ENCODE measurements around the gene ST3GAL5. TPM values are rescaled to one million over a fixed set of nuclear protein-coding genes. Genes with fewer than 3 reads are reported as not detected.

The ST3GAL5 gene
- total RNA-seq, 1 donor from 2014 or later = 20.0 TPM

DNA sequence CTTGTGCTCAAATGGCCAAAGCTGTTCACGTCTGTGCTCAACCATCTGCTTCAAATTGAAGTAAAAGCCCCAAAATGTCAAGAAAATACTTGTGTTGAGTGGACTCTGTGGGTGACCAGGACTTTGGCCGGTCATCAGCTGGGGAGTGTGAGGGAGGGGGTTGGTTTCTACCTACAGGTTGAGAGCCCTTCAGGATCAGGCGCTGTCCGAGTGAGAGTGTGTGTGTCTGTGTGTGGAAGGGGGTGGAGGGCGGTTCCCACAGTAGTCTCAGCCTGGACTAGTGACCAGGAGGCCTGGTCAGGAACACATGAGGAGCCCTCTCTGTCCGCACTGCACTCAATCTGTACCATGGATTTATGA is 100.8 kb downstream of the ST3GAL5 start:
- no peak for FAIRE-seq
- no peak overlapping the region for H3K27ac Mint-ChIP-seq (ENCODE audit: unreplicated experiment)

DNA sequence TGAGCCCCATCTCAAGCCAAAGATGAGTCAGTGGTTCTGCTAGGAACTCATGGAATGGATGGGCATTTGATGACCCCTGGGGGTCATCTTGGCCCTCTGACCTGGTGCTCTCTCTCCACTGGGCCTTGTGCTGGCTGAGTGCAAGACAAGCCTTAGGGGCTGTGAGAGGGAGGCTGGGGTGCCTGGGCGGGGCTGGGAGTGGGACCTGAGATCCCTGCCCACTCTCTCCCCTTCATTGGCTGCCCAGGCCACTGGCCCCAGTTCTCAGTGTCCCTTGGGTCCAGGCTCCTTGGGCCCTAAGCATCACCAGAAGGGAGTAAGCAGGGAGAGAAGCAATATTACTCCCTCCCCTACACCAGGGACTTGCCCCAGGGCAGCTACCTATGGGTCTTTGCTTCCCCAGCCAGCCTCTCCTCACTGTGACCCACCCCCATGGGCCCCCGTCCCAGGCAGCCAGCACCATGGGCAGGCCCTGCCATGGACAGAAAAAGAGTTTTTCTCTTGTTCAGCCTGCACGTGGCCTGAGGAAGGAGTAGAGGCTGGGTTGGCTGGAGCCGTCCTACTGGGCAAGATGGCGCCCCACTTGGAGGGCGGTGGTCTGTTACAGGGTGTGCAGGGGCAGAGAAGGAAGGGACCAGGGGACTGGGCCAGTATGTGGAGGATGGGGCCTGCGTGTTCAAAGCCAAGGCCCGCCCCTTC is 101.4 kb downstream of the ST3GAL5 start:
- Histone ChIP-seq H2AFZ (ENCODE audit: low read depth, low read length) (no peak overlapping the region), H3K4me3 (ENCODE audit: insufficient read depth, low read depth, low read length) (no peak overlapping the region), H3K36me3 (ENCODE audit: insufficient read depth, low read length) (no peaks in the 10 kb centered on the region), H3K79me2 (ENCODE audit: insufficient read depth, low read length) (no peaks in the 10 kb centered on the region), H3K9me3 (ENCODE audit: insufficient read depth, low read depth, low read length) (no peaks in the 10 kb centered on the region), H3K4me1 (ENCODE audit: insufficient read depth, low read length) (peaks cover 28% of the 10 kb centered on the region), H4K20me1 (ENCODE audit: insufficient read depth, low read length) (peaks cover 14% of the 10 kb centered on the region), H3K4me2 (ENCODE audit: low read length) (no peak overlapping the region), H3K27me3 (ENCODE audit: insufficient read depth, low read length) (peaks cover 7% of the 10 kb centered on the region), H3K9ac (ENCODE audit: low read length) (no peak overlapping the region), H3K27ac (ENCODE audit: low read depth, low read length) (no peak overlapping the region)
- no peak overlapping the region for H3K4me3 Mint-ChIP-seq (ENCODE audit: unreplicated experiment)
- H3K36me3 Mint-ChIP-seq (ENCODE audit: low read depth, unreplicated experiment) = peaks cover 4% of the 10 kb centered on the region
- TF ChIP-seq CTCF (IDR thresholded peaks at IDR 0.05; ENCODE audit: insufficient read depth, low read depth, low read length) = no peak
- no peak for TF ChIP-seq EZH2 (IDR thresholded peaks at IDR 0.05; ENCODE audit: insufficient read depth, low read length)
- no peaks in the 10 kb centered on the region for H3K9me3 Mint-ChIP-seq (ENCODE audit: unreplicated experiment)
- peaks cover 51% of the 10 kb centered on the region for H3K27me3 Mint-ChIP-seq (ENCODE audit: low read depth, unreplicated experiment)
- H3K4me1 Mint-ChIP-seq (ENCODE audit: low read depth, unreplicated experiment) = peaks cover 20% of the 10 kb centered on the region
- DNase-seq (ENCODE audit: low read depth) (no peak), FAIRE-seq (no peak)
- no peak overlapping the region for H3K27ac Mint-ChIP-seq (ENCODE audit: unreplicated experiment)

More for the DNA sequence above, 100.8 kb downstream of the ST3GAL5 start:
- Histone ChIP-seq H3K9ac (ENCODE audit: low read length) (no peak overlapping the region), H3K4me2 (ENCODE audit: low read length) (no peak overlapping the region), H2AFZ (ENCODE audit: low read depth, low read length) (no peak overlapping the region), H3K4me1 (ENCODE audit: insufficient read depth, low read length) (peaks cover 33% of the 10 kb centered on the region), H3K27ac (ENCODE audit: low read depth, low read length) (no peak overlapping the region), H4K20me1 (ENCODE audit: insufficient read depth, low read length) (peaks cover 14% of the 10 kb centered on the region), H3K79me2 (ENCODE audit: insufficient read depth, low read length) (no peaks in the 10 kb centered on the region), H3K27me3 (ENCODE audit: insufficient read depth, low read length) (peaks cover 7% of the 10 kb centered on the region), H3K4me3 (ENCODE audit: insufficient read depth, low read depth, low read length) (no peak overlapping the region), H3K36me3 (ENCODE audit: insufficient read depth, low read length) (no peaks in the 10 kb centered on the region), H3K9me3 (ENCODE audit: insufficient read depth, low read depth, low read length) (no peaks in the 10 kb centered on the region)
- Mint-ChIP-seq H3K27me3 (ENCODE audit: low read depth, unreplicated experiment) (peaks cover 49% of the 10 kb centered on the region), H3K4me1 (ENCODE audit: low read depth, unreplicated experiment) (peaks cover 25% of the 10 kb centered on the region), H3K4me3 (ENCODE audit: unreplicated experiment) (no peak overlapping the region), H3K9me3 (ENCODE audit: unreplicated experiment) (no peaks in the 10 kb centered on the region), H3K36me3 (ENCODE audit: low read depth, unreplicated experiment) (peaks cover 4% of the 10 kb centered on the region)
- TF ChIP-seq CTCF (IDR thresholded peaks at IDR 0.05; ENCODE audit: insufficient read depth, low read depth, low read length) (no peak), EZH2 (IDR thresholded peaks at IDR 0.05; ENCODE audit: insufficient read depth, low read length) (no peak)
- no peak for DNase-seq (ENCODE audit: low read depth)

Other genes with a start within 250 kb of the ST3GAL5 start
- not detected in 2 replicates for gene SFTPB, start 220.8 kb downstream of the ST3GAL5 start, total RNA-seq
- not detected in 2 replicates for gene GNLY, start 194.6 kb downstream of the ST3GAL5 start, total RNA-seq
- 1.2 and 1.9 TPM in 2 replicates for gene ATOH8, start 135.0 kb downstream of the ST3GAL5 start, total RNA-seq
- 42.9 and 45.2 TPM in 2 replicates for gene POLR1A, start 216.9 kb upstream of the ST3GAL5 start, total RNA-seq
- 61.7 and 74.5 TPM in 2 replicates for gene PTCD3, start 217.2 kb upstream of the ST3GAL5 start, total RNA-seq

All from astrocyte (in vitro differentiated cells and primary cell).